Activated CD4-positive, alpha-beta T cell treated with anti-CD3 and anti-CD28 coated beads, Interleukin-2, amount 50 U/mL, for 16 hours (primary cell): Measurements from ENCODE around the gene GMDS.

Source experiments
- DNase-seq: peaks from one replicate; pipeline ENCODE4 v3.0.0-alpha.2; 2020

The GMDS gene

DNA sequence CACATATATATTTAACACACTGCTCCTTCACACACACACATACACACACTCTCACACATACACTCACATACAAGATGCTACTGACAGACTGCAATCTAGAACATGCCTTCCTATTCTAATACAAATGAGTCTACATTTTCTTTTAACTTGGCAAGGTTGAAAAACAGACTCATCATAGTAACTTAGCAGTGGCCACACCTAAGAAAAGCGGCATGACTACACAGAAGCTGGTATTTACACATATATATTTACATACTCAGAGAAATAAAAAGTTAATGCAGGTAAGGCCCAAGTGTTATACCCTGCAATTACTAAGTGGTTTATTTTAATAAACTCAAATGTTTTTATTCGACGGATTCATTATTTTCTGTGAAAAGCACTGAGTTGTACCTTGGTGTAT is 426.4 kb downstream of the GMDS start:
- DNase-seq = no peak

DNA sequence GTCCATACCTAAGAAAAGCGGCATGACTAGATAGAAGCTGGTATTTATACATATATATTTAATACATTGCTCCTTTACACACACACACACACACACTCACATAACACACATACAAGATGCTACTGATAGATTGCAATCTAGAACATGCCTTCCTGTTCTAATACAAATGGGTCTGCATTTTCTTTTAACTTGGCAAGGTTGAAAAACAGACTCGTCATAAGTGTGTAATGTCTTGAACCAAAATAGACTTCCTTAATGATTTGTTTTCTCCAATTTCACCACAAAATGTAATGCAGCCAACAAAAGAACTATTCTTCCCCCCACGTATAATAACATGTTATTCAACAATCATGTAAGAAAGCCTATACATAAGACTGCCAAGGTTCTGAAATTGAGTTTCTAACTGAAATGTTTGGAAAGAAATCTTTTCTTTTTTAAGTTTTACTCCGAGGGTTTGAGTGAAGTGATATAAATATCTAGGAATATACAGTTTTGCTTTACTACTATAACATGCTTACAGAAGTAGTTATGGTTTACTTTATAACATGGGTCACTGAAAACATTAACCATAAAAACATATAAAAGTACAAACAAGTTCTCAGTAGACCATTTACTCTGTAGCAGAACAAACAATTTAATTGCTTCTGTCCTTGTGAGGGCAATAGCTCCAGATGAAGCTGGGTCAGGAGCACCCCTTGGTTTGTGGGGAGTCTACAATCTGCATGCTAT is 428.2 kb downstream of the GMDS start:
- DNase-seq = no peak

DNA sequence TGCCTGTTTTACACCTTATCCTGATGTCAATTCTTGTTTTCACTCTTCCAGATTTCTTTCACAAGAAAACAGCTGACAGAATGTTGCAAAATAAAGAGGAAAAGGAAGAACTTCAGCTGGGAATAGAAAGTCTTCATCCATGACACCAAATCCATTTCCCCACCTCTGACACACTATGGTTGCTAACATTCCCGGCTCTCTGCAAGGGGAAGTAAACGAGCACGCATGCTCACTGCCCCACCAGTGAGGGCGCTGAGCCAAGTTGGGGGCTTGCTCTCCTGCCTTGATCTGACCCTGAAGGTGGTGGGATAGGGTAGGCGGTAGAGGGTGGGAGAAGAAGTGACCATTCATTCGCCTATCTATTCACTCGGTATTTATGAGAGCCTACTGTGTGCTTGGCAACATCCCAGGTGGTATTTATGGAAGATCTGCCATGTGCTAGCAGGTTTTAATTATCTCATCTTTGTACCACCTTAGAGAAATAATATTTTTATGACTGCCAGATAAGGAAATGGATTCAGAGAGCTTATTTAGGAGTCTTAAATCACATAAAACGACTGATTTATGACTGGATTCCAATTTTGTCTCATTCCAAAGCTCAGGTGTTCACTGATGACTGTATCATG is 429.5 kb downstream of the GMDS start:
- no peak for DNase-seq

- DNase-seq = no peak
Measured at GRCh38 chr6:1814279-1814678, 431.1 kb downstream of the GMDS start.

DNA sequence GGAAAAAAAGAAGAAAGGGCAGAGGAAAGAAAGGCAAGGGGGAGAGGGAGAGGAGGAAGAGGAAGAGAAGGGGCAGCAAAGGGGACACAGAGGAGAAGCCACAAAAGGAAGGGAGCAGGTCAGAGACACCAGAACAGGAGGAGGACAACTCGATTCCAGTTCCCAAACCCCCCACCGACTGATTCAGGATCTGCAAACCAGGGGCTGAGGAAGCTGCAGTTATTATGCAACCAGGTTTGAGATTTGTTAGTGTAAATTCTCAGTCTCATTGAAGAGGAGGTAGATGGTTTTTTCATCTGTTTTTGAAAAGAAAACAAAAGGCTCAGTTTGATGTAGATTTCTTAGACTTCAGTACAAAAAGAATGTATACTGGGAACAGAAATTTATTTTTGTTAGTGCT is 432.9 kb downstream of the GMDS start:
- DNase-seq = no peak

GRCh38 chr6:1812034-1812433 is 433.4 kb downstream of the GMDS start:
- DNase-seq = no peak

- no peak for DNase-seq
Measured at GRCh38 chr6:1810880-1811279, 434.5 kb downstream of the GMDS start.

- DNase-seq = no peak
Measured at GRCh38 chr6:1809291-1809988, 436.0 kb downstream of the GMDS start.

GRCh38 chr6:1806935-1807334 is 438.5 kb downstream of the GMDS start:
- DNase-seq = no peak

GRCh38 chr6:1802491-1803395 is 442.7 kb downstream of the GMDS start:
- DNase-seq = no peak

GRCh38 chr6:1801401-1801800 is 444.0 kb downstream of the GMDS start:
- DNase-seq = no peak

- no peak for DNase-seq
Measured at GRCh38 chr6:1800845-1801244, 444.6 kb downstream of the GMDS start.

DNA sequence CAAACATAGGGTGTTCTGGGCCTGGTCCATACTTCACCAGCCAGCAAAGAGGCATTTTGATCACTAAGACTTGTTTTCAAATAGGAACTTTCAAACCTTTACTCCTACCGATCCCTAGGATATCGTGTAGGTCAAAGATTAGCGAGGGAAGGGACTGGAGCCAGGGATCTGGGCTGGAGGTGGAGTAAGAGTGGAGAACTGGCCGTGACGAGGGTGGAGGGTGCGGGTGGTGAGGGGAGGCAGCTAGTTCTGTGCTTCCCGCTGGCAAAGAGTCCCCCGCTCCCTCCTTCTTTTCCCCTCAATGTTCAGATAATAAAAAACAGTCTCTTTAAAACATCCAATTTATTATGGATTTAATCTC is 446.5 kb downstream of the GMDS start:
- no peak for DNase-seq

DNA sequence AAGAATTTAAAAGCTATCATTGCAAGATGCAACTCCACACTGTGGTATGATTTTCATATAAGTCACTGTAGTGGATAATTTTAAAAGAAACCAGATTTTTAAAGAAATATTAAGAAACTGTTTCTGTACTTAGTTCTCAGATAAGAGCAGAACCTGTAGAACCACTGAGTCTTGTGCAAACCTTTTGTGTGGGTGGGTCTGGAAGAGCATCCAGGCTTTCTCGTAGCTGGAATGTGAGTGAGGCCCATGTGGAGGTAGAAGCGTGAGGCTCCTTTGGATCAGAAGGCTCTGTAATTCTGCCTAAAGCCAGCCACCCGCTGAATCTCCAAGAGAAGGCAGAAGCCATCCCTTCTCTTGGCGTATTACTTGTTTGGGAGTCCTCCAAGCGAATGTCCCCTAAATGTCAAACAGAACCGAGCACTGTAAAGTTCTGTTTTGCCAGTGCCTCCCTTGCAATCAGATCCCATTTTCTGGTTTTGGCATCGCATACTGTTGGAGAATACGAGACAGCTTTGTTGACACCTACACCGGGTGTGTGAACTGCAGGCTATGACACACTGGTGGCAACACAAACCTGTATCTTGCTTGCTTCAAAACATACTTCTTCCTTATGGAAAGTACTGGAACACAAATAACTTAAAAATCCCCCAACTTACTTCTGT is 447.0 kb downstream of the GMDS start:
- no peak for DNase-seq

- DNase-seq = no peak
Measured at GRCh38 chr6:1797801-1798200, 447.6 kb downstream of the GMDS start.

DNA sequence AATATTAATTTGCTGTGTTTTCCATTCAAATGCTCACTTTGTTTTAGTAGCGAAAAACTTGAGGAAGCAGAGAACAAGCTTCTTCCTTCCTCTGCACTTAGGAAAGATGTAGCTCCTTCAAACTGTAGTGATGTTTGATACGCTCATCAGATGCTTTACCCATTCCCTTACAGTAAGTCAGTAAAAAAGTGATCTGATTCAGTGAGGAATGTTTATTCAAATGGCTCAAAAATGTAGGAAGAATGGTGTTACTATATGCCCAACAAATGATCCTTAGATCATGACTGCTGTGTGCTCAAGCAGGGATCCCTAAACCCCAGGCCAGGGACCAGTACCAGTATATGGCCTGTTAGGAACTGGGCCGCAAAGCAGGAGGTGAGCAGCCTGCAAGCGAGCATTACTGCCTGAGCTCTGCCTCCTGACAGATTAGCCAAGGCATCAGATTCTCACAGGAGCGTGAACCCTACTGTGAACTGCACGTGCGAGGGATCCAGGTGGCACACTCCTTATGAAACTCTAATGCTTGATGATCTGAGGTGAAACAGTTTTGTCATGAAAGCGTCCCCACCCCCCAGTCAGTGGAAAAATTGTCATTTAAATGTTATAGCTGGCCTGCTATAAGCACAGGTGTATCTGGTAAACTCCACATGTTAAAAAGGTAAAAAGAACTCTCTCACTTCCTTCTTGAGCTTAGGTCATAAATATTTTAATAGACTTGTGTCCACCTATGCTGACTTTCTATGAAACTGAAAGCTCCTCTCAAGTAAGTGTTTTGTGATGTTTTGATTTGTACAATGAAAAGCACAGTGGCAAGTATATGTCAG is 448.5 kb downstream of the GMDS start:
- DNase-seq = no peak

DNA sequence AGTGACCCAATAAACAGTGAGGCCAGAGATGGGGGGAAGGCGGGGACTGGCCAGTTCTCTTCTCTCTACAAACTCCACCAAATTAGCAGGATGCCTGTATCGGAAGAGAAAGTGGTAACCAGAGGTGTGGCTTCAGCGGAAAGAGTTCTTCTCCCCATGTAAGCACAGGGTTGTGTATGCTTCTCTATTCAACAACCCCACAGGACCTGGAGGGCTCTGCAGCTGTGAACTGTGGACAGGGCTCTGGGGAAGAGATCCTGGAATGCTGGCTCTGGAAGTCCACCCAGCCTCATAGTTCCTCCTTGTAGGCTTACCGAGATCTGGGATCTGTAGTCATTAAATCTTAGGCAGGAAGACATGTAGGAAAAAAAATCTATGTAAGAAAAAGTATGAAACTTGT is 449.5 kb downstream of the GMDS start:
- DNase-seq = no peak

- DNase-seq = peak; percentile 35
Measured at GRCh38 chr6:1792989-1793388, 452.4 kb downstream of the GMDS start.

GRCh38 chr6:1790684-1791083 is 454.7 kb downstream of the GMDS start:
- no peak for DNase-seq

- DNase-seq = no peak
Measured at GRCh38 chr6:1789092-1789491, 456.3 kb downstream of the GMDS start.

GRCh38 chr6:1787894-1788293 is 457.5 kb downstream of the GMDS start:
- no peak for DNase-seq
